Measurements from ENCODE around the gene IFNA6.

The IFNA6 gene

DNA sequence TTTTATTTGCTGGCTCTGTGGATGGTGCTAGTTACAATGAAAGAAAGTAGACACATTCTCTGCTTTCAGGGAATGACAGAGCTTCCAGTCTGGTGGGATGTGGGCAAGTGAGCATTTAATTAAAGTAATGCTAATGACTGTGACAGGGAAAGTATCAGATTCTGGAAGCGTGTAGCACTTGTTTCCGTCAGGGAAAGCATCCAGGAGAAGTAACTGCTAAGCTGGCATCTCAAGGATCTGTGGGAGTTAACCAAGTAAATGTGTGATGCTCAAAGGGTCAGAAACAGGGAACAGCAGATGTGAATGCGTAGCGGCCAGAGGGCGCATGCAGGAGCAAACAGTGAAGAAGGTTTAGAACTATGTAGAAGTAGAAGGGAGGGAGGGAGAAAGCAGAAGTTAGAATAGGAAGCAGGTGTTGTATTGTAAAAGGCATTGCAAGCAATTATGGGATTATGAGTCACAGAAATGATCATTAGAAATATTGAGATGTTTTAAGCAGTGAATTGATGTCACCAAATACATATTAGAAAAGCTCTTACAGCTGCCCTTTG, 27.7 kb downstream of the IFNA6 start:
- Histone ChIP-seq H3K9ac (ENCODE audit: low read length) (no peak overlapping the region), H3K27me3 (ENCODE audit: control insufficient read depth, insufficient read depth, low read length) (no peaks in the 10 kb centered on the region), H3K4me1 (ENCODE audit: control insufficient read depth, low read depth, low read length) (no peaks in the 10 kb centered on the region), H3K9me3 (ENCODE audit: control insufficient read depth, low read depth, low read length) (no peaks in the 10 kb centered on the region), H3K4me3 (ENCODE audit: low read length) (no peak overlapping the region), H3K27ac (ENCODE audit: low read length) (no peak overlapping the region), H3K36me3 (ENCODE audit: control insufficient read depth, low read depth, low read length) (no peaks in the 10 kb centered on the region)

DNA sequence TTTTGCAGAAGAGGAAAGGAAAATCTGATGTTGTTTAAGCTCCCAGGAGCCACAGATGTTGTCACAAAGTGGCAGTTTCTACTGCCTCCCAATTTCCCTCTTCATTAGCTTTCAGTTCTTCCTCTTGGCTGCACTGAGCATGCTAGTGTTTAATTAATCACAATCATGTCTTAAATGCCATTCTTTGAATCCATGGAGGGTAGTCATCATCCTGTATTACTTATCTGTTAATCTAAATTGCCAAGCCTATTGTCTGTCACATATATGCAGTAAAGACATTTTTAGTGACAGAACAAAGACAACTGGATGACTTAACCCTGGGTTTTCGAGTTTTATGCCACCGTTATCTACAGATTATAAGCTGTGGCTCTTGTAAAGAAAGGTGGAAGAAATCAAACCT, 30.2 kb downstream of the IFNA6 start:
- Histone ChIP-seq H3K9me3 (ENCODE audit: control insufficient read depth, low read depth, low read length) (no peaks in the 10 kb centered on the region), H3K9ac (ENCODE audit: low read length) (no peak overlapping the region), H3K4me1 (ENCODE audit: control insufficient read depth, low read depth, low read length) (no peaks in the 10 kb centered on the region), H3K4me3 (ENCODE audit: low read length) (no peak overlapping the region), H3K36me3 (ENCODE audit: control insufficient read depth, low read depth, low read length) (no peaks in the 10 kb centered on the region), H3K27me3 (ENCODE audit: control insufficient read depth, insufficient read depth, low read length) (no peaks in the 10 kb centered on the region), H3K27ac (ENCODE audit: low read length) (no peak overlapping the region)

DNA sequence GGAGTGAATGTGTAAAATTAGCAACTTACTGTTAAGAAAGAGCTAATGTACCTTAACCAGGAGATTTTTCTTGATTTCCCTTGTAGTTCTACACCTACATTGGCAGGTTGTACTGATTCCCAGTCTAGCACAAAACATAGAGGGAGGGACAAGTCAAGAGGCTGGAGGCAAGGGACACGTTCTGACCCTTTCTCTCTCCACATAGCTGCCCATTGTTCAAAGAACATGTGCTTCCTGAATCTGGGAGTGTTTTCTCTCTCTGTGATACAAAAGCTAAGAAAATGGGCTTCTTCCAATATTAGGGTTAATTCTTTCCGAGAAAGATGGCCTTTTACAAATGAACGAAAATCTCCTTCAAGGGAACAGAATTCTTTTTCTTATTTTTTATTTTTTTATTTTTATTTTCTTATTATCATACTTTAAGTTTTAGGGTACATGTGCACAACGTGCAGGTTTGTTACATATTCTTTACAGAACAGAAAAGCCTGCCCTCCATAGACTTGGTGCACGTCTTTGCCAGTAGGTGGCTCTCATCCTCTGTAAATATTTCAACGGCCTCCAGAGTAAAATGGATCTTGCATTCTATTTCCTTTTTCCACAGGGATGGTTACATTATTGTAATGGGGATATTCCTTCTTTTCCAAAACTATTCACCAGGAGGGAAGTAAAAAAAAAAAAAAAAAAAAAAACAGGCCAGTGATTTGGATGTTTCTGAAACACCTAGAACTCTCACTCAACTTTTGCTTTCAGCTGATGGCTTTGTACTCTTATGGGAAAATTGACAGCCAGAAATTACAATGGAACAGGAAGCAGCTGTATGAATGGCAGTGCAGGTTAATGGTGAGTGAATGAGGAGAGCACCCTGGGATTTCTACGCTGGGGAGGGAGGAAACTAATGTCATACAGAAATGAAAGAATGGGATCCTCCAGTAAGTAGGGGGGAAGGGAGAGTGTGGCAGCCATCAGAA, 32.4 kb downstream of the IFNA6 start:
- H3K27me3 ChIP-seq (ENCODE audit: control insufficient read depth, insufficient read depth, low read length), result no peaks in the 10 kb centered on the region
- no peak overlapping the region for H3K4me3 ChIP-seq (ENCODE audit: low read length)
- H3K27ac ChIP-seq (ENCODE audit: low read length), result no peak overlapping the region
- no peak overlapping the region for H3K9ac ChIP-seq (ENCODE audit: low read length)
- H3K36me3 ChIP-seq (ENCODE audit: control insufficient read depth, low read depth, low read length), result no peaks in the 10 kb centered on the region
- no peaks in the 10 kb centered on the region for H3K4me1 ChIP-seq (ENCODE audit: control insufficient read depth, low read depth, low read length)
- H3K9me3 ChIP-seq (ENCODE audit: control insufficient read depth, low read depth, low read length), result no peaks in the 10 kb centered on the region

DNA sequence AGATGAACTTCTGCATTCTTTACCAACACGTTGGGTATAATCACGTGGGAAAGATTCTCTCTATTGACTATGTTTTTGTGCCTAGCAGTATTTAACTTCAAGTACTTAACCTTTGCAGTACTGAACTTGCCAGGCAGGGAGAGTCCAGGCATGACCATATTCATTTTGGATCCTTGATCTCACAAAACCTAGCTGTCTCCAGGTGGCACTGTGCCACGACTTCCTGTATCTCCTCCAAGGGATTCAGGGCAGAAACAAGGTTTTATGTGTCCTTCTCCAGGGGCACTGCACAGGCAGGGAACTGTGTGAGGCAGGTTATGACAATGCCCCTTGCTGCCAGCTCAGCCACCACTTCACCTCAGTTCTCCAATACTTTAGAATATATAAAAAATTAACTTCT, 33.8 kb downstream of the IFNA6 start:
- Histone ChIP-seq H3K4me1 (ENCODE audit: control insufficient read depth, low read depth, low read length) (no peaks in the 10 kb centered on the region), H3K27ac (ENCODE audit: low read length) (no peak overlapping the region), H3K4me3 (ENCODE audit: low read length) (no peak overlapping the region), H3K9me3 (ENCODE audit: control insufficient read depth, low read depth, low read length) (no peaks in the 10 kb centered on the region), H3K36me3 (ENCODE audit: control insufficient read depth, low read depth, low read length) (no peaks in the 10 kb centered on the region), H3K9ac (ENCODE audit: low read length) (no peak overlapping the region), H3K27me3 (ENCODE audit: control insufficient read depth, insufficient read depth, low read length) (no peaks in the 10 kb centered on the region)

DNA sequence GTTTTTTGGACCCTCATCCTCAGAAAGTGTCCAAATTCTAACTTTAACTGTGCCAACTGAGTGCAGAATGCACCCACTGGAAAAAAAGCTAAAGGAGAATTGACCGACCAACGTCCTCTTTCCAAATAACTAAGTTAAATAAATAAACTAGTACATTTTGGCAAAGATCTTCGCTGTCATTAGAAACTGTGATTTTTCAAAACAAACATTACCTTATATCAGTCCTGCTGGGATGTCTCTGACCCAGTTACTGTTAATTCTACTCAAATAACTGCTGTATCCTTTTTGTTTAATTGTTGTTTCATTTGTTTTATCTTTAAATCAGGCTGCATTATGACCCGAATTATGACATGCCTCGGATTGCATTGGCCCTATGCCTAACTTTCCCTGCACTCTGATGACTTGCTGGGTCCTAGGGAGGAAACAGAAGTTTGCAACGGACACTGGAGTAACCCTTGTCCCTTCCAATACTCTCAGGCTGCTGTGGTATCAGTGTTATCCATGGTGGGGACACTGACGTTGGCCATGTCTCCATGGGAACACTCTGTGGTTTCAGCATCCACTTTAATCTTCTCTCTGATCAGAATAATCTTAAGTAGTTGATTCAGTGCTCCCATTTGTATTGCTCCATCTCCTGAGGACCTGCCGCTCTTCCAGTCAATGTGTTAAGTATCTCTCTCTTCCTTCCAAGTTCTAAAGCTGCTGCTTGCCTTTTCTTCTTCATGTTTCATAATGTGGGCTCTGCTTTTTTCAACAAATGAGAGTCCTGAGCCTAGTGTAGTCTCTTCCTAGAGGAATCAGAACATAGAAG, 34.5 kb downstream of the IFNA6 start:
- no peak overlapping the region for H3K9ac ChIP-seq (ENCODE audit: low read length)
- H3K4me3 ChIP-seq (ENCODE audit: low read length), result no peak overlapping the region
- H3K27me3 ChIP-seq (ENCODE audit: control insufficient read depth, insufficient read depth, low read length), result no peaks in the 10 kb centered on the region
- no peaks in the 10 kb centered on the region for H3K4me1 ChIP-seq (ENCODE audit: control insufficient read depth, low read depth, low read length)
- no peak overlapping the region for H3K27ac ChIP-seq (ENCODE audit: low read length)
- no peaks in the 10 kb centered on the region for H3K9me3 ChIP-seq (ENCODE audit: control insufficient read depth, low read depth, low read length)
- no peaks in the 10 kb centered on the region for H3K36me3 ChIP-seq (ENCODE audit: control insufficient read depth, low read depth, low read length)

DNA sequence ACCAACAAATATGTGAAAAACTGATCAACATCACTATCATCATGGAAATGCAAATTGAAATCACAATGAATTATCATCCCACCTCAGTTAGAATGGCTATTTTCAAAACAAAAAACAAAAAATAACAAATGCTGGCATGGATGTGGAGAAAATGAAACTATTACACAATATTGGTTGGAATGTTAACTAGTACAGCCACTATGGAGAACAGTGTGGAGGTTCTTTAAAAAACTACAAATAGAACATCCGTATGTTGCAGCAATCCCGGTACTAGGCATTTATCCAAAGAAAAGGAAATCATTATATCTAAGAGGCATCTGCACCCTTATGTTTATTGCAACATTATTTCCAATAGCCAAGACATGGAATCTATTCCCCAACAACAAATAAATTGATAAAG, 36.5 kb downstream of the IFNA6 start:
- Histone ChIP-seq H3K27me3 (ENCODE audit: control insufficient read depth, insufficient read depth, low read length) (no peaks in the 10 kb centered on the region), H3K36me3 (ENCODE audit: control insufficient read depth, low read depth, low read length) (no peaks in the 10 kb centered on the region), H3K4me3 (ENCODE audit: low read length) (no peak overlapping the region), H3K4me1 (ENCODE audit: control insufficient read depth, low read depth, low read length) (no peaks in the 10 kb centered on the region), H3K9me3 (ENCODE audit: control insufficient read depth, low read depth, low read length) (no peaks in the 10 kb centered on the region), H3K27ac (ENCODE audit: low read length) (no peak overlapping the region), H3K9ac (ENCODE audit: low read length) (no peak overlapping the region)

DNA sequence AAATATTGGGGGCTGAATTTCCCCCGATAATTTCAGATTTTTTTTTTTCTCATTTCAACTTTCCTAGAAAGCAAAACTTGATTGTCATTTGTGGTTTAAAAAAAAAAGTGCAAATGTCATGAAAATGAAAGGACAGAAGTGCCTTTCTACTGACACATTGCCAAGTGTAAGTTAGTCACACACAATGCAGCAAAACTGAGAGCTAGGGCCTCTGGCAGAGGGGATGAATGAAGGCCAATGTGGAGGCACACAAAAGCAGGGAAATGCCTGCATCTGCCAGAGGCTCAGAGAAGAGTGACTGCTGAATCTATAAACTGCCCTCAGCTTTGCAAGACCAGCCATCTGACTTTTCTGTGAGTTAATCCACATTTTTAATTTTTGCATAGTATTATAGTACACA, 38.8 kb downstream of the IFNA6 start:
- Histone ChIP-seq H3K9me3 (ENCODE audit: control insufficient read depth, low read depth, low read length) (no peaks in the 10 kb centered on the region), H3K4me1 (ENCODE audit: control insufficient read depth, low read depth, low read length) (no peaks in the 10 kb centered on the region), H3K4me3 (ENCODE audit: low read length) (no peak overlapping the region), H3K27ac (ENCODE audit: low read length) (no peak overlapping the region), H3K27me3 (ENCODE audit: control insufficient read depth, insufficient read depth, low read length) (no peaks in the 10 kb centered on the region), H3K9ac (ENCODE audit: low read length) (no peak overlapping the region), H3K36me3 (ENCODE audit: control insufficient read depth, low read depth, low read length) (no peaks in the 10 kb centered on the region)

DNA sequence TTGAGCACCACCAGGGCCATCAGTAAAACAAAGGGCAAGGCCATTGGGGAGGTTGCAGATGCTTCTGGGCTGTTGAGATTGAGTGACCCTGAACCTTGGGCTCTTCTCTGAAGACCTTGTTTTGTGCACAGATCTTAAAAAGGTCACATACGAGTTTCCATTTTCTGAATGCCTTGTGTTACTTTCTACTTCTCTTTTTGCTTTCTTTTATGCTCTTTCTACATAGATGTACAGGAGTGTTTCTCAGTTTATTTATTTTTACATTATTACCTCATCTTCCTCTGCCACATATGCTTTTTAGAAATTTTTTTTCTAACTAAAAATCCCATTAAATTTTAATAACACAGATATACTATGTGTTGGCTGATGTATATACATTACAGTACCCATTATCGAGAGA, 45.5 kb downstream of the IFNA6 start, which contains the start of gene IFNA5:
TSS of gene IFNA5 (minus strand) at position 101 of the 400 bp plus-strand sequence. CDS start at position 44, 57 bp downstream.
- Histone ChIP-seq H3K4me3 (ENCODE audit: low read length) (no peak within 1 kb of the TSS), H3K9ac (ENCODE audit: low read length) (no peak within 1 kb of the TSS), H3K4me1 (ENCODE audit: control insufficient read depth, low read depth, low read length) (no peaks in the 10 kb centered on the region), H3K9me3 (ENCODE audit: control insufficient read depth, low read depth, low read length) (no peaks in the 10 kb centered on the region), H3K27me3 (ENCODE audit: control insufficient read depth, insufficient read depth, low read length) (no peaks in the 10 kb centered on the region), H3K27ac (ENCODE audit: low read length) (no peak within 1 kb of the TSS), H3K36me3 (ENCODE audit: control insufficient read depth, low read depth, low read length) (no peaks in the 10 kb centered on the region)
